Panc1 (cell line): ENCODE results near the gene KRTAP5-1. TPM values are rescaled to one million over a fixed set of nuclear protein-coding genes. Genes with fewer than 3 reads are reported as not detected.

Experiments used
- ATAC-seq: fragments of 200-7000 bp; cut with Tn5 transposase; 2 replicates; pipeline ENCODE4 v1.9.1; 2020; ENCODE audit warnings: mild to moderate bottlenecking, moderate library complexity
- BruUV-seq: library from RNA; stranded (reverse); fragments of 400-500 nt; replicated peaks from 2 replicates; lab custom pipeline; 2021; lab: Mats Ljungman, UMichigan
- CTCF ChIA-PET: fragments of 300-600 bp; sonication (Branson Sonifier 250); formaldehyde crosslinking; loops from one replicate; lab custom pipeline; 2022; ENCODE audit warnings: antibody characterized with exemption; lab: Charles Lee
- POLR2A ChIA-PET: fragments of 300-600 bp; sonication (Branson Sonifier 250); formaldehyde crosslinking; loops from one replicate; lab custom pipeline; 2022; ENCODE audit warnings: antibody characterized with exemption; lab: Charles Lee
- DNase-seq: peaks from one replicate; pipeline ENCODE4 v3.0.0-alpha.2; 2010; ENCODE audit warnings: low read depth, low spot score
- H3K27ac ChIP-seq: 2 replicates; pipeline ENCODE4 v1.5.1; 2011; ENCODE audit warnings: mild to moderate bottlenecking, low read length, inconsistent platforms
- H3K27me3 ChIP-seq: fragments of 200-500 bp; sonication (Bioruptor generic); 2 replicates; pipeline ENCODE4 v1.6.0; 2014; ENCODE audit warnings: low read length, inconsistent platforms; ENCODE audit not compliant: control insufficient read depth, insufficient read depth
- H3K36me3 ChIP-seq: fragments of 200-500 bp; sonication (Bioruptor generic); 2 replicates; pipeline ENCODE4 v1.5.1; 2014; ENCODE audit warnings: inconsistent platforms, mild to moderate bottlenecking, low read length, moderate library complexity; ENCODE audit not compliant: control insufficient read depth, insufficient read depth
- H3K4me1 ChIP-seq: 2 replicates; pipeline ENCODE4 v1.5.1; 2011; ENCODE audit warnings: inconsistent platforms, mild to moderate bottlenecking, low read length, moderate library complexity; ENCODE audit not compliant: control insufficient read depth, insufficient read depth
- H3K4me3 ChIP-seq, 2 experiments: 2 replicates each; pipeline ENCODE4 v1.5.1; 2011 to 2012; ENCODE audit warnings: low read depth in 2 of 2, low read length in 2 of 2, mild to moderate bottlenecking in 2 of 2, inconsistent platforms in 1 of 2, moderate library complexity in 1 of 2
- H3K9me3 ChIP-seq: fragments of 200-500 bp; sonication (Bioruptor generic); 2 replicates; pipeline ENCODE4 v1.5.1; 2014; ENCODE audit warnings: low read depth, mild to moderate bottlenecking, inconsistent platforms, low read length, moderate library complexity; ENCODE audit not compliant: control insufficient read depth, insufficient read depth
- POLR2AphosphoS5 ChIP-seq: IDR thresholded peaks from 2 replicates; pipeline ENCODE4 v1.6.1; 2012; ENCODE audit warnings: mild to moderate bottlenecking, low read depth, low read length, moderate library complexity
- SIN3A ChIP-seq: IDR thresholded peaks from 2 replicates; pipeline ENCODE4 v1.6.1; 2012; ENCODE audit warnings: low read depth, mild to moderate bottlenecking, low read length, moderate library complexity, borderline replicate concordance; ENCODE audit not compliant: insufficient read depth
- TCF7L2 ChIP-seq: IDR thresholded peaks from 2 replicates; pipeline ENCODE4 v1.6.1; 2011; ENCODE audit warnings: mild to moderate bottlenecking, low read depth, low read length, inconsistent platforms
- in situ Hi-C: cut with HindIII; loops from 2 replicates; pipeline ENCODE4 v1.10.0; 2016; ENCODE audit warnings: low sequenced_read_pairs, low pct_unique_long_range_greater_than_20kb
- intact Hi-C: fragments of 100-400 bp; cut with micrococcal nuclease; formaldehyde crosslinking; loops from one replicate; pipeline ENCODE4 v1.10.0; 2022; ENCODE audit not compliant: unreplicated experiment
- total RNA-seq: library from RNA; stranded (reverse); gene quantifications from one replicate; pipeline ENCODE4 v1.2.1, GENCODE V29; 2021; ENCODE audit not compliant: unreplicated experiment
- TF ChIP-seq, protein P1 (sequence below), 2 experiments: IDR thresholded peaks; 2 replicates each; pipeline ENCODE4 v1.6.1; 2011 to 2012; ENCODE audit warnings: low read depth in 2 of 2, control low read depth in 1 of 2, low read length in 1 of 2, mild to moderate bottlenecking in 1 of 2, moderate library complexity in 1 of 2; ENCODE audit not compliant: insufficient read depth in 1 of 2
- TF ChIP-seq, protein P2 (sequence below): fragments of 450-650 bp; IDR thresholded peaks from 2 replicates; pipeline ENCODE4 v1.5.1; 2017; ENCODE audit warnings: mild to moderate bottlenecking

Gene KRTAP5-1
- total RNA-seq, 1 experiment from 2014 or later, result not detected

DNA sequence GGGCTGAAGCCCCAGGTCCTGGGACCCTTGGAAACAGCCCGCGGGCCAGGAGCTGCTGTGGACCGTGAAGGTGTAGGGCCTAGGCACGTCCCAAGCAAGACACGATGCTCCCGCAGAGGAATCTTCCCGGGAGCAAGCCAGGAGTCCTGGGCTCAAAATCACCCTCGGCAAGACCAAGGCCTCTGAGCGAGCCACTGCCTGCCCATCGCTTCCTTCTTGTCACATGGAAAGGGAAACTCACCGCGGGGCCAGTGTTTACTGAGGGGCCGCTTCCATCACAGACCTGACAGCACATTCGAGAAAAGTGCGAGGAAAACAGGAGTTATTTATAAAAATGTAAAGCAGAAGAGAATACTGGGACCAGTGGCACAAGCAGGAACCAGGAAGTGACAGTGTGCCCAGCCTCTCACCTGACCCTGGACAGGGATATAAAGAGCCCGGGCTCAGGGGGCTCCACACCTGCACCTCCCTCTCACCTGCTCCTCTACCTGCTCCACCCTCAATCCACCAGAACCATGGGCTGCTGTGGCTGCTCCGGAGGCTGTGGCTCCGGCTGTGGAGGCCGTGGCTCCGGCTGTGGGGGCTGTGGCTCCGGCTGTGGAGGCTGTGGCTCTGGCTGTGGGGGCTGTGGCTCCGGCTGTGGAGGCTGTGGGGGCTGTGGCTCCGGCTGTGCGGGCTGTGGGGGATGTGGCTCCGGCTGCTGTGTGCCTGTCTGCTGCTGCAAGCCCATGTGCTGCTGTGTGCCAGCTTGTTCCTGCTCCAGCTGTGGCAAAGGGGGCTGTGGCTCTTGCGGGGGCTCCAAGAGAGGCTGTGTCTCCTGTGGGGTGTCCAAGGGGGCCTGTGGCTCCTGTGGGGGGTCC, 44.5 kb upstream of the KRTAP5-1 start, which contains the start of gene KRTAP5-5:
Gene KRTAP5-5, plus strand, starts transcription at position 450 of the 860 bp plus-strand sequence. Its CDS starts 66 bp downstream, at position 516.
- no TSS peak for BruUV-seq
- ChIA-PET POLR2A (no interaction called here), CTCF (interaction anchor here (0.7 to 1.7 kb wide), 3 partner anchors 33 to 34 kb away, joined by 3 to 8 read pairs (median 6); no protein-coding TSS in a partner anchor)
- intact Hi-C loops (no loop called here), in situ Hi-C loops (loop anchor here (5.0 kb wide), 1 partner anchor 92 kb away; no protein-coding TSS in a partner anchor)
- Histone ChIP-seq H3K27me3 (peaks cover 15% of the 10 kb centered on the region), H3K27ac (no peak within 1 kb of the TSS), H3K4me3 (no peak within 1 kb of the TSS), H3K9me3 (no peaks in the 10 kb centered on the region), H3K4me1 (peaks cover 10% of the 10 kb centered on the region; the same call in 1 of the 2 replicates), H3K36me3 (no peaks in the 10 kb centered on the region)
- peak; percentile 47 for ATAC-seq
- DNase-seq, result no peak
- TF ChIP-seq POLR2AphosphoS5, result no peak
- TF ChIP-seq, protein P1, sequence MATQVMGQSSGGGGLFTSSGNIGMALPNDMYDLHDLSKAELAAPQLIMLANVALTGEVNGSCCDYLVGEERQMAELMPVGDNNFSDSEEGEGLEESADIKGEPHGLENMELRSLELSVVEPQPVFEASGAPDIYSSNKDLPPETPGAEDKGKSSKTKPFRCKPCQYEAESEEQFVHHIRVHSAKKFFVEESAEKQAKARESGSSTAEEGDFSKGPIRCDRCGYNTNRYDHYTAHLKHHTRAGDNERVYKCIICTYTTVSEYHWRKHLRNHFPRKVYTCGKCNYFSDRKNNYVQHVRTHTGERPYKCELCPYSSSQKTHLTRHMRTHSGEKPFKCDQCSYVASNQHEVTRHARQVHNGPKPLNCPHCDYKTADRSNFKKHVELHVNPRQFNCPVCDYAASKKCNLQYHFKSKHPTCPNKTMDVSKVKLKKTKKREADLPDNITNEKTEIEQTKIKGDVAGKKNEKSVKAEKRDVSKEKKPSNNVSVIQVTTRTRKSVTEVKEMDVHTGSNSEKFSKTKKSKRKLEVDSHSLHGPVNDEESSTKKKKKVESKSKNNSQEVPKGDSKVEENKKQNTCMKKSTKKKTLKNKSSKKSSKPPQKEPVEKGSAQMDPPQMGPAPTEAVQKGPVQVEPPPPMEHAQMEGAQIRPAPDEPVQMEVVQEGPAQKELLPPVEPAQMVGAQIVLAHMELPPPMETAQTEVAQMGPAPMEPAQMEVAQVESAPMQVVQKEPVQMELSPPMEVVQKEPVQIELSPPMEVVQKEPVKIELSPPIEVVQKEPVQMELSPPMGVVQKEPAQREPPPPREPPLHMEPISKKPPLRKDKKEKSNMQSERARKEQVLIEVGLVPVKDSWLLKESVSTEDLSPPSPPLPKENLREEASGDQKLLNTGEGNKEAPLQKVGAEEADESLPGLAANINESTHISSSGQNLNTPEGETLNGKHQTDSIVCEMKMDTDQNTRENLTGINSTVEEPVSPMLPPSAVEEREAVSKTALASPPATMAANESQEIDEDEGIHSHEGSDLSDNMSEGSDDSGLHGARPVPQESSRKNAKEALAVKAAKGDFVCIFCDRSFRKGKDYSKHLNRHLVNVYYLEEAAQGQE (IDR thresholded peaks at IDR 0.05; ENCODE audit: insufficient read depth in 1 of 2, low read depth in 2 of 2, low read length in 1 of 2), result no peak
- TF ChIP-seq TCF7L2, result no peak
- no peak for TF ChIP-seq SIN3A
- TF ChIP-seq, protein P2, sequence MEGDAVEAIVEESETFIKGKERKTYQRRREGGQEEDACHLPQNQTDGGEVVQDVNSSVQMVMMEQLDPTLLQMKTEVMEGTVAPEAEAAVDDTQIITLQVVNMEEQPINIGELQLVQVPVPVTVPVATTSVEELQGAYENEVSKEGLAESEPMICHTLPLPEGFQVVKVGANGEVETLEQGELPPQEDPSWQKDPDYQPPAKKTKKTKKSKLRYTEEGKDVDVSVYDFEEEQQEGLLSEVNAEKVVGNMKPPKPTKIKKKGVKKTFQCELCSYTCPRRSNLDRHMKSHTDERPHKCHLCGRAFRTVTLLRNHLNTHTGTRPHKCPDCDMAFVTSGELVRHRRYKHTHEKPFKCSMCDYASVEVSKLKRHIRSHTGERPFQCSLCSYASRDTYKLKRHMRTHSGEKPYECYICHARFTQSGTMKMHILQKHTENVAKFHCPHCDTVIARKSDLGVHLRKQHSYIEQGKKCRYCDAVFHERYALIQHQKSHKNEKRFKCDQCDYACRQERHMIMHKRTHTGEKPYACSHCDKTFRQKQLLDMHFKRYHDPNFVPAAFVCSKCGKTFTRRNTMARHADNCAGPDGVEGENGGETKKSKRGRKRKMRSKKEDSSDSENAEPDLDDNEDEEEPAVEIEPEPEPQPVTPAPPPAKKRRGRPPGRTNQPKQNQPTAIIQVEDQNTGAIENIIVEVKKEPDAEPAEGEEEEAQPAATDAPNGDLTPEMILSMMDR, result no peak

DNA sequence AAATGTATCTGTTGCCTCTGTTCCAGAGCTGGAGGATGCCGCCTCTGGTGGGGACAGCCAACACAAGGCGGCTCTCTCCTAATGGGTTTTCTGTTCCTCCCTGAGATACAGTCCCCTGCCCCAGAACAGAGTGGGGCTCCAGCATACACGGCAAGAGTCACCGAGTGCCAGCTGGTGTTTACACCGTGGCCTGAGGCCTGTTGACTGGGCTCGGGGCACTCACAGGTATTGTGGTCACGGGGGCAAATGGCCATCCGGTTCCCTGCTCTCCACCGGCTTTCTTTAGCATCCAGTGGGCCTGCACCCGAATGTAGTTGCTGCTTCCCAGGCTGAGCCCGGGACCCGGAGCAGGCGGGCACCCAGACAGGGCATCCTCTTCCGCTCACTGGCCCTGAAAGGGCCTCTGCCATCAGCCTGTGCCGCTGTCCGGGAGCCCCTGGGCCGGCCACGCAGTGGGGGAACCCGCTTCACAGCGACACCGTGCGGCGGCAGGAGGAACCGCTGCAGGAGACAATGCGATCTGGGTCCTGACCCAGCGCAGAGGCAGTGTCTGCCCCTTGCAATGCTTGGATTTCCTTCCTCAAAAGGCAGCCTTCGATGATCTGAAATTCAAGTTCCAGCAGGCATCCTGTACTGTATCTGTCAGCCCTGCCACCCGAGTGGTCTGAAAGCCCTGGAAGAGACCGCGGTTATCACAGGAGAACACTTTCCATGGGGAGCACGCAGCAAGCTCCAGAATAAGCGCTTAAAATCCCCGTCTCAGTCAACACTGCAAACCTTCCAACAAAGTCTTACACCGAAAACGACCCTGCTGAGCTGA, 43.6 kb upstream of the KRTAP5-1 start:
- Histone ChIP-seq H3K36me3 (no peaks in the 10 kb centered on the region), H3K27me3 (peaks cover 17% of the 10 kb centered on the region), H3K4me3 (no peak overlapping the region), H3K4me1 (peaks cover 10% of the 10 kb centered on the region; the same call in 1 of the 2 replicates), H3K27ac (no peak overlapping the region), H3K9me3 (no peaks in the 10 kb centered on the region)
- intact Hi-C loops (no loop called here), in situ Hi-C loops (no loop called here)
- DNase-seq (no peak), ATAC-seq (peak; percentile 94)
- CTCF ChIA-PET, result interaction anchor here (0.6 to 1.0 kb wide), 5 partner anchors 32 to 82 kb away, joined by 3 to 6 read pairs (median 3); no protein-coding TSS in a partner anchor
- TF ChIP-seq, protein P1 (IDR thresholded peaks at IDR 0.05; ENCODE audit: insufficient read depth in 1 of 2, low read depth in 2 of 2, low read length in 1 of 2), result 0 out of 4 replicates have a peak, but pooled peaks of 1 of the 2 experiments have one; percentile 63
- TF ChIP-seq SIN3A, result no peak
- TF ChIP-seq, protein P2, result peak; percentile 100
- POLR2A ChIA-PET, result no interaction called here
- BruUV-seq, result no TSS peak
